Immature natural killer cell (primary cell): Measurements from ENCODE around the gene SGSM2. TPM values are rescaled to one million over a fixed set of nuclear protein-coding genes. Genes with fewer than 3 reads are reported as not detected.
A peak's percentile ranks its signal among the peaks of the same experiment; 100 is the strongest.

Source experiments
- DNase-seq, 3 donors: peaks; one replicate each; pipeline ENCODE4 v3.0.0; 2022; ENCODE audit warnings: mixed read lengths in 1 of 3
- H3K27ac Mint-ChIP-seq, 6 donors: one replicate each; pipeline ENCODE4 v1.8.0; 2020; ENCODE audit warnings: mixed read lengths in 6 of 6, mild to moderate bottlenecking in 5 of 6, inconsistent platforms in 4 of 6, moderate library complexity in 3 of 6
- H3K27me3 Mint-ChIP-seq, 3 donors: one replicate each; pipeline ENCODE4 v1.8.0; 2020 to 2021; ENCODE audit warnings: low read depth in 3 of 3, mild to moderate bottlenecking in 3 of 3, mixed read lengths in 3 of 3, moderate library complexity in 3 of 3, inconsistent platforms in 1 of 3
- H3K36me3 Mint-ChIP-seq, 3 donors: one replicate each; pipeline ENCODE4 v1.8.0; 2020; ENCODE audit warnings: mixed read lengths in 3 of 3, inconsistent platforms in 2 of 3, mild to moderate bottlenecking in 2 of 3
- H3K4me1 Mint-ChIP-seq, 2 donors: one replicate each; pipeline ENCODE4 v1.8.0; 2020; ENCODE audit warnings: inconsistent platforms in 2 of 2, mild to moderate bottlenecking in 2 of 2, mixed read lengths in 2 of 2, moderate library complexity in 1 of 2
- H3K4me3 Mint-ChIP-seq, 5 donors: one replicate each; pipeline ENCODE4 v1.8.0; 2020; ENCODE audit warnings: mild to moderate bottlenecking in 5 of 5, mixed read lengths in 5 of 5, inconsistent platforms in 3 of 5, moderate library complexity in 3 of 5
- H3K9me3 Mint-ChIP-seq, 6 donors: one replicate each; pipeline ENCODE4 v1.8.0; 2020; ENCODE audit warnings: mild to moderate bottlenecking in 6 of 6, mixed read lengths in 6 of 6, inconsistent platforms in 4 of 6, moderate library complexity in 3 of 6
- polyA plus RNA-seq, 3 donors: library from polyadenylated mRNA; unstranded; fragments of 300-500 nt; fragmentation: Illumina TruSeq; gene quantifications; one replicate each; pipeline ENCODE4 v1.2.3, GENCODE V29; 2021

Gene SGSM2
- polyA plus RNA-seq, 3 donors from 2014 or later = 1.6 to 8.9 (median 3.3) TPM

DNA sequence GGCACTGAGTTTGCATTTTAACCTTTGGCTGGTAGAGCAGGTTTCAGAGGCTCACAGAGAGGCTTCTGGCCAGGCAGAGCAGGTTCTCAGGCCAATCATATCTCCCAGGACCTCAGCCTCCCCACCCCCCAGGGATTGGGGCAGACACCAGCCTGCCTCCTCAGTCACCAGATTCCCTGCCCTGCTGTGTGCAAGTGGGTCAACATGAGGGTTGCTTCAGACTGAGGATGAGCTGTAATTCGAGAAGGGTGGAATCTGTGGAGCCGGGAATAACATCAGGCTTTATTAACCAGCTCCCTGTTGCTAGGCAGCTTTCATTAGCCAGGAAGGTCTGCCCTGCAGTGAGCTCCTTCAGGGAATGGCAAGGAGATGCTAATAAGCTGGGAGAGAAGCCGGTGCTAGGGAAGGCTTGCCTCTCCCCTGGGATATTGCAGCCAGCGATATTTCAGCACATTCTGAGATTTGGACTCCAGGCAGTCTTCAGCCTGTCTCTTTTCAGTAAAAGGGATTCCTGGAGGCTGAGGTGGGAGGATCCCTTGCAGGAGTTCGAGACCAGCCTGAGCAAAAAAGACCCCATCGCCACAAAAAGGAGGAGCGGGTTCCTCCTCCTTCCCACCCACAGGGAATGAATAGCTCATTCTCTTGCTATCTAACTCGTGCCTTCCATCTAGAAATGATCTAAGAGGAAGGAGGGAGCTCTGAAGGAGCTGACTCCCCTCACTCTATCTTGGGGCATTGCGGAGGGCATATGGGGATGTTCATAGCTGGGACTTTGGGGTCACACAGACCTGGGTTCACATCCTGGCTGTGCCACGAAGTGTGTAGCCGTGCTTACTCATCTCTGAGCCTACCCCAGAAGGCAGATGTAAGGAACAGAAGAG lies 10.7 kb downstream of the SGSM2 start:
- H3K27me3 Mint-ChIP-seq = peaks cover 0 to 4% (median 2%) of the 10 kb centered on the region in 3 donors
- H3K9me3 Mint-ChIP-seq = no peaks in the 10 kb centered on the region
- DNase-seq = no peak
- H3K27ac Mint-ChIP-seq = no peak overlapping the region
- peaks cover 1 to 3% of the 10 kb centered on the region in 2 donors for H3K4me1 Mint-ChIP-seq
- peaks cover 0 to 5% (median 4%) of the 10 kb centered on the region in 3 donors for H3K36me3 Mint-ChIP-seq
- H3K4me3 Mint-ChIP-seq = no peak overlapping the region

DNA sequence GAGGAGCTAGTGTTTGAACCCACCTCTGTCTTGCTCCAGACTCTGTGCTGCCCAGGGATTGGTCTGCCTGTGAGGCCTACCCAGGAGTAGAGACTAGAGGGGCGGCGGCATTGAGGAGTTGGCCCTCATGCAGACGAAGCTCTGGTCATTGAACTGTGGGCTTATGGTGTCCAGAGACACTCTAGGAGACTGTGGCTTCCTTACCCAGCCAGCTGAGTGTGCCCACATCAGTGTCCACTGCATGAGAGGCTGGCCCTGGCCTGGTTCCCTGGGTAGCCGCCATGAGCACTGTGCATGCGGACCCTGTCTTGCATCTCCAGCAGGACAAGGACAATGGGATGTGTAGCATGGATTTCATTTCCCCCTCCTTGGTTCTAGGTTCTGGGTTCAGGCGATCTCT lies 14.0 kb downstream of the SGSM2 start:
- H3K27me3 Mint-ChIP-seq = peaks cover 0 to 5% (median 0%) of the 10 kb centered on the region in 3 donors
- no peaks in the 10 kb centered on the region for H3K9me3 Mint-ChIP-seq
- H3K4me1 Mint-ChIP-seq = peaks cover 16 to 20% of the 10 kb centered on the region in 2 donors
- no peak for DNase-seq
- no peak overlapping the region for H3K4me3 Mint-ChIP-seq
- H3K36me3 Mint-ChIP-seq = no peaks in the 10 kb centered on the region
- H3K27ac Mint-ChIP-seq = no peak overlapping the region

DNA sequence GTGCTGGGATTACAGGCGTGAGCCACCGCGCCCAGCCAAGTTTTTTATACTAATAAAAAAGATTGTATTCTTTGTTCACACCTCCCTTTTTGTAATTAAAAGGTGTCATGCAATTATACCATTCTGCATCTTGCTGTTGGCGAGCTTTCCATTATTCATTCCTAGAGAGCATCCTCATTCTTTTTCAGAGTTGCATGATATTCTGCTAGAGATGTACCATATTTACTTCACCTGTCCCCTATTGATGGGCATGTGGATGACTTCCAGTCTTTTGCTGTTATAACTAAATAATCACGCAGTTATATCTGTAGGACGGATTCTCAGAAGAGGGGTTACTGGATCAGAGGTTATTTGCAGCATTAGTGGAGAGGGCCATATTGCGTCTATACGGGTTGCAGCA lies 17.0 kb downstream of the SGSM2 start:
- no peak for DNase-seq
- Mint-ChIP-seq H3K36me3 (no peaks in the 10 kb centered on the region), H3K4me3 (no peak overlapping the region), H3K27me3 (peaks cover 0 to 3% (median 0%) of the 10 kb centered on the region in 3 donors), H3K27ac (peak overlapping the region in 3 of 6 donors; percentile 28 to 73 (median 57)), H3K9me3 (no peaks in the 10 kb centered on the region), H3K4me1 (peaks cover 16 to 20% of the 10 kb centered on the region in 2 donors)

DNA sequence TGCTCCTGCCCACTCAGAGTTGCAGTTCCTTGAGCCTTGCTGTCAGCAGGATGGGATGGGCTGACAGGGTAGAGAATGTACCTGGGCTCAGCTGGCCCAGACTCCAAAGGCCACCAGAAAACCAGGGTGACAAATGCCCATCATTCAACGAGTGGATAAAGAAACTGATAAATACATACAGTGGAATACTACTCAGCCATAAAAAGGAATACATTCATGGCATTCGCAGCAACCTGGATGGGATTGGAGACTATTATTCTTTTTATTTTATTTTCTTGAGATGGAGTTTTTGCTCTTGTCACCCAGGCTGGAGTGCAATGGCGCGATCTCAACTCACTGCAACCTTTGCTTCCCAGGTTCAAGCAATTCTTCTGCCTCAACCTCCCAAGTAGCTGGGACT lies 19.9 kb downstream of the SGSM2 start:
- H3K9me3 Mint-ChIP-seq = no peaks in the 10 kb centered on the region
- H3K4me1 Mint-ChIP-seq = peaks cover 16 to 20% of the 10 kb centered on the region in 2 donors
- H3K27ac Mint-ChIP-seq = no peak overlapping the region
- peaks cover 0 to 7% (median 0%) of the 10 kb centered on the region in 3 donors for H3K36me3 Mint-ChIP-seq
- no peak for DNase-seq
- H3K4me3 Mint-ChIP-seq = no peak overlapping the region
- peaks cover 0 to 7% (median 0%) of the 10 kb centered on the region in 3 donors for H3K27me3 Mint-ChIP-seq

DNA sequence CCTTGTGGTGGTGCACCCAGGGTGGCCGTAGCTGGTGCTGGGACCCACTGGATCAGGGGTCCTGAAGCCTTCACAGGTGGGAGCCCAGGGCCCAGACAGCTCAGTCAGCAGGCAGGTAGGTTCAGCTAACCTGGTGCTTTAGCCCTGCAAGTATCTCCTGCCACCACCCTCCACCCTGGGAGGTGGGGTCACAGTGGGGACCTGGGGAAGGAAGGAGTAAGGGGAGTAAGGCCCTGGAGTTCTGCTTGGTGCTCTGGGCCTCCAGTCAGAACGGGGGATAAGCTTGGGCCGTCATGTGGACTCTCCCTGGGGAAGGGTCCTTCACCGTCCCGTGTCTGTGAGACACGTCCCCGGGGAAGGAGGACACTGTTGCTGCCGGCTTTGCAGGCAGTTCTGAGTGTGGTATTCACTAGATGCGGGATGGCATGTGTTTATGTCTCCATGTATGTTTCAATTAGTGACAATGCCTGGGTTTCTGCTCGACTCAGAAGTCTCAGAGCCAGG lies 20.7 kb downstream of the SGSM2 start:
- Mint-ChIP-seq H3K36me3 (peaks cover 0 to 7% (median 0%) of the 10 kb centered on the region in 3 donors), H3K4me3 (no peak overlapping the region), H3K4me1 (peaks cover 16 to 17% of the 10 kb centered on the region in 2 donors), H3K9me3 (no peaks in the 10 kb centered on the region), H3K27ac (no peak overlapping the region), H3K27me3 (peaks cover 0 to 7% (median 0%) of the 10 kb centered on the region in 3 donors)
- no peak for DNase-seq

DNA sequence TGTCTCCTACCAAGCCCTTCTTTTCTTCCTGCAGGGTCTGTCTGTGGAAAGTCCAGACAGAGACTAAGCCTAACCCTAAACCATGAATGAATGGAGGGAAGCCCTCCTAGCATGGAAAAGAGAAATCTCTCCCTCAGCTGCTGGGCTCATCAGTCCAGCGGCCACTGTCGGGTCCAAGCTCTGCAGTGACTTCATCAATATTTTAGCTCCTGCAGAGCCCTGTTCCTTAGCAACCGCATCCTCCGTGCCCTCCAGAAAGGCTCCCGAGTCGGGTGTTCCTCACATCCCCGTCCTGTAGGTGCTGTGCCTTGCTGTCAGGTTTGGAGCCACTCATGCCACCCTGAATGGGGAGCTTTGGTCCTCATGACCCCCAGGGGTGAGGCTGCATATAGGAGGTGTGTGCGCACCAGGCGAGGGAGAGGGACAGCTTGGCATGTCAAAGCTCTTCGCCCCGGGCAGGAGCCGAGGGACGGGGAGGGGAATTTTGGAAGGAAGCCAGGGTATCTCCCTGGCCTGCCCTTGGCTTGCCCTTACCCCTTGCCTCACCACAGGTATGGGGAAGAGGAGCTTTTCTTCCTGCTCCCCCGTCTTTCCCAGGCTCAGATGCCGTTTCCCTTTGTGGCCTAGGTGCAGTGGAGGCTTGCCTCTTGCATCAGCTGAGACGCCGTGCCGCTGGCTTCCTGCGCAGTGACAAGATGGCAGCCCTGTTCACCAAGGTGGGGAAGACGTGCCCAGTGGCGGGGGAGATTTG lies 23.9 kb downstream of the SGSM2 start:
- H3K4me3 Mint-ChIP-seq = no peak overlapping the region
- H3K27ac Mint-ChIP-seq = no peak overlapping the region
- no peaks in the 10 kb centered on the region for H3K9me3 Mint-ChIP-seq
- H3K27me3 Mint-ChIP-seq = peaks cover 0 to 6% (median 0%) of the 10 kb centered on the region in 3 donors
- no peaks in the 10 kb centered on the region for H3K4me1 Mint-ChIP-seq
- DNase-seq = no peak
- H3K36me3 Mint-ChIP-seq = peaks cover 0 to 7% (median 0%) of the 10 kb centered on the region in 3 donors

DNA sequence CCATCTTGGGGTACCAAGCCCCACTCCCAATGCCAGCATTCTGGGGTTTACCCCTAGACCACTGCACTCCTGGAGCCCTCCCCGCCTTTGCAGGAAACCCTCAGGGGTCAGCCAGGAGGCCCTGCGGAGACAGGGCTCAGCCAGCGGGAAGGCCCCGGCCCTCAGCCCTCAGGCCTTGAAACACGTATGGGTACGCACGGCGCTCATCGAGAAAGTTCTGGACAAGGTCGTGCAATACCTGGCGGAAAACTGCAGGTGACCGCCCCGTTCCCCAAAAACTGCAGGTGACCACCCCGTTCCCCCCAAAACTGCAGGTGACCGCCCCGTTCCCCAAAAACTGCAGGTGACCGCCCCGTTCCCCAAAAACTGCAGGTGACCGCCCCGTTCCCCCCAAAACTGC lies 24.7 kb downstream of the SGSM2 start:
- DNase-seq = no peak
- H3K27me3 Mint-ChIP-seq = peaks cover 0 to 6% (median 0%) of the 10 kb centered on the region in 3 donors
- no peaks in the 10 kb centered on the region for H3K4me1 Mint-ChIP-seq
- peaks cover 0 to 7% (median 0%) of the 10 kb centered on the region in 3 donors for H3K36me3 Mint-ChIP-seq
- no peaks in the 10 kb centered on the region for H3K9me3 Mint-ChIP-seq
- no peak overlapping the region for H3K4me3 Mint-ChIP-seq
- H3K27ac Mint-ChIP-seq = no peak overlapping the region

DNA sequence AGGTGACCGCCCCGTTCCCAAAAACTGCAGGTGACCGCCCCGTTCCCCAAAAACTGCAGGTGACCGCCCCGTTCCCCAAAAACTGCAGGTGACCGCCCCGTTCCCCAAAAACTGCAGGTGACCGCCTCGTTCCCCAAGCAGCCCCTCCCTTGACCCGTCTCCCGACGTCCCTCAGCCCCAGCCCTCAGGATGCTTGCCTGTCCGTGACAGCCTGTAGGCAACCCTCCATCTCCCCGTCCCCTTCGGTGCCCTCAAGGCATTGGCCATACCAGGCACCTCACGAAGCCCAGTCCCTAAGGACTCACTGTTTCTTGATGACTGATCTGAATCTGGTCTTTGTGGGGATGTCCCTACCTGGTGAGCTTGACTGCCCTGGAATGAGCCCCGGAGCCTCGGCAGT lies 25.1 kb downstream of the SGSM2 start:
- H3K4me3 Mint-ChIP-seq = no peak overlapping the region
- DNase-seq = no peak
- no peak overlapping the region for H3K27ac Mint-ChIP-seq
- H3K9me3 Mint-ChIP-seq = no peaks in the 10 kb centered on the region
- peaks cover 0 to 6% (median 0%) of the 10 kb centered on the region in 3 donors for H3K27me3 Mint-ChIP-seq
- H3K4me1 Mint-ChIP-seq = no peaks in the 10 kb centered on the region
- peaks cover 0 to 7% (median 0%) of the 10 kb centered on the region in 3 donors for H3K36me3 Mint-ChIP-seq

DNA sequence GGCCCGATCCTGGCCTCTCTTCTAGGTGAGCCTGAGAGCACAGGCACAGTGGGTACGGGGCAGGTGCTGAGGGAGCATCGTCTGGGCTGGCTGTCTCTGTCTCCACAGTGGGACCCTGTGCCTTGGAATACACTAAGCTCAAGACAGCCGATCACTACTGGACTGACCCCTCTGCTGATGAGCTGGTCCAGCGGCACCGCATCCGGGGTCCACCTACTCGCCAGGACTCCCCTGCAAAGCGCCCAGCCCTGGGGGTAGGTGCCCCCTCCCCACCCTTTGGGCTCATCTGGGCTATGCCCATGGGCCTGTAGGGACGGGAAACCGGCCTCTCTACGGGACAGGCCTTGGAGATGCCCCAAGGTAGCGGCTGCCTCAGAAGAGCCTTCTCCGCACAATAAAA lies 25.6 kb downstream of the SGSM2 start:
- H3K9me3 Mint-ChIP-seq = no peaks in the 10 kb centered on the region
- no peak for DNase-seq
- H3K4me1 Mint-ChIP-seq = no peaks in the 10 kb centered on the region
- H3K36me3 Mint-ChIP-seq = peaks cover 0 to 7% (median 0%) of the 10 kb centered on the region in 3 donors
- no peak overlapping the region for H3K27ac Mint-ChIP-seq
- no peak overlapping the region for H3K4me3 Mint-ChIP-seq
- H3K27me3 Mint-ChIP-seq = peaks cover 0 to 6% (median 0%) of the 10 kb centered on the region in 3 donors

DNA sequence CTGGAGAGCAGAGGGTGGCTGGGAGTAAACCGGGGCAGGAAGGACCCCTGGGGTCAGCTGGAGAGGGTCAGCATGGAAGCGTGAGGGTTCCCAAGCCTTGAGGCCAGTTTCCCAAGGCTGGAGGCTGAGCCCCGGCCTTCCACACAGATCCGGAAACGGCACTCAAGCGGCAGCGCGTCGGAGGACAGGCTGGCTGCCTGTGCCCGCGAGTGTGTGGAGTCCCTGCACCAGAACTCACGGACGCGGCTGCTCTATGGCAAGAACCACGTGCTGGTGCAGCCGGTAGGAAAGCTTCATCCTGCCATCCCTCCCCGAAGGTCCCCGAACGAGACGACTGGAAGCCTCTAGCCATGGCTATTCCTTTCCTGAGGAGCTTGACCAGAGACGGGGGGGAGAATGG lies 26.0 kb downstream of the SGSM2 start:
- Mint-ChIP-seq H3K4me3 (no peak overlapping the region), H3K9me3 (no peaks in the 10 kb centered on the region), H3K27me3 (peaks cover 0 to 7% (median 0%) of the 10 kb centered on the region in 3 donors), H3K4me1 (no peaks in the 10 kb centered on the region), H3K36me3 (peaks cover 0 to 7% (median 0%) of the 10 kb centered on the region in 3 donors), H3K27ac (no peak overlapping the region)
- no peak for DNase-seq

DNA sequence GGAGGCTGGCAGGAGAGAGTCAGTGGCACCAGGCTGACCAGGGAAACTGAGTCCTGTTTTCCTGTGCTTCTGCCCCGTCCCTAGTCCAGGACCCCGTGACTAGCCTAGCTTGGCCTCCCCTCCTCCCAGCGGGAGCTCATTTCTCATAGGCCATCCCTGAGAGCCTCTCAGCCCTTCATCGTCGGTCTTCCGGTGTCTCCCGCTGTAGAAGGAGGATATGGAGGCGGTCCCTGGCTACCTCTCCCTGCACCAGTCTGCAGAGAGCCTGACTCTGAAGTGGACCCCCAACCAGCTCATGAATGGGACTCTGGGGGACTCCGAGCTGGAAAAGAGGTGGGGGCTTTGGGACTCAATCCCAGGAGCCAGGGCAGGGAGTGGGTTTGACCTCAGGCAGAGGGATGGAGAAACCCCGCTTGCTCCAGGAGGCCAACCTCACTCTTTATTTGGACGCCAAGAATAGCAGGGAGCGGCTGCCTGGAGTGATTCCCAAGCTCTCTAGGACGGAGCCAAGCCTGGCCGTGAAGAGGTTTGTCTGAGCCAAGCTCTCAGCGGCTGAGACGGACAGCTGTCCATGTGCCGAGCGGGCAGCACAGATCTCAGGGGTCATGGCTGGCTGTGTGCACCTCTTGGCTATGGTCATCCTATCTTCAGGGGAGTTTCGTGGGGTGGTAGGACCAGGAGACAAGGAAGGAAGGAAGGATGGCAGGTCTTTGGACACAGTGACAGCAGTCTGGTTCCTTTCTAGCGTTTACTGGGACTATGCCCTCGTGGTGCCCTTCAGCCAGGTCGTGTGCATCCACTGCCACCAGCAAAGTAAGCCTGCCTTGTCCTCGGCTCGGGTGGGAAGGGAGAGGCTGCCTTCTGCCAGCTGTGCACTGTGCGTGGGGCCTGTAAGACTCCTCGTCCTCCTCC lies 26.8 kb downstream of the SGSM2 start:
- DNase-seq = no peak
- Mint-ChIP-seq H3K27me3 (peaks cover 0 to 7% (median 0%) of the 10 kb centered on the region in 3 donors), H3K4me1 (no peaks in the 10 kb centered on the region), H3K9me3 (no peaks in the 10 kb centered on the region), H3K27ac (no peak overlapping the region), H3K36me3 (peaks cover 0 to 7% (median 0%) of the 10 kb centered on the region in 3 donors), H3K4me3 (no peak overlapping the region)

DNA sequence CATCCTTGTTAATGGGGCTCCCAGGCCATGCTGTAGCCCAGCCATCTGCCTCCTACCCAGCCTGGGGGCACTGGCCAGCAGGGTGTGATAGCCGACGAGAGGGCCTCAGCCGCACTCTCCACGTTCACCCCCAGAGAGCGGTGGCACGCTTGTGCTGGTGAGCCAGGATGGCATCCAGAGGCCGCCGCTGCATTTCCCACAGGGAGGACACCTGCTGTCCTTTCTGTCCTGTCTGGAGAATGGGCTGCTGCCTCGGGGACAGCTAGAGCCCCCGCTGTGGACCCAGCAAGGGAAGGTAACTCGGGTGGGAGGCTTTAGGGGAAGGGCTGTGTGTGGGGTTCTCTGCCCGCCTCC lies 27.4 kb downstream of the SGSM2 start:
- Mint-ChIP-seq H3K4me3 (no peak overlapping the region), H3K27ac (no peak overlapping the region), H3K9me3 (no peaks in the 10 kb centered on the region), H3K4me1 (no peaks in the 10 kb centered on the region), H3K36me3 (peaks cover 0 to 7% (median 0%) of the 10 kb centered on the region in 3 donors), H3K27me3 (peaks cover 0 to 7% (median 0%) of the 10 kb centered on the region in 3 donors)
- DNase-seq = no peak

DNA sequence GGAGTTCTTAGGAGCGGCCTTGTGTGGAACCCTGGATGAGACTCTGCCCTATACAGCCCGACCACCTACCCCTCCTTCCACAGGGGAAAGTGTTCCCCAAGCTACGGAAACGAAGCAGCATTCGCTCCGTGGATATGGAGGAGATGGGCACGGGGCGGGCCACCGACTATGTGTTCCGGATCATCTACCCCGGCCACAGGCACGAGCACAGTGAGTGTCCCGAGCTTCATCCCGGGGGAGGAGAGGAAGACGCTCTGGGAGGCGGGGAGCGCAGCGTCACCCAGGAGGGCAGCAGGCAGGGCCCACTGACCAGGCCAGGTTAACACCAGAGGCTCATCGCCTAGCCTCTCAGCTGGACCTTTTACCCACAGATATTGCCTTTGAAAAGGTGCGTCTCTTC lies 27.8 kb downstream of the SGSM2 start:
- no peak for DNase-seq
- H3K27ac Mint-ChIP-seq = no peak overlapping the region
- H3K36me3 Mint-ChIP-seq = peaks cover 0 to 7% (median 0%) of the 10 kb centered on the region in 3 donors
- H3K4me1 Mint-ChIP-seq = no peaks in the 10 kb centered on the region
- H3K27me3 Mint-ChIP-seq = peaks cover 0 to 7% (median 0%) of the 10 kb centered on the region in 3 donors
- H3K9me3 Mint-ChIP-seq = no peaks in the 10 kb centered on the region
- no peak overlapping the region for H3K4me3 Mint-ChIP-seq
